Smooth muscle cell of the brain vasculature (primary cell): Measurements from ENCODE around the gene ICAM4.
"Not testable (repeated sequence)": the region's sequence is repeated elsewhere in the genome, so short reads cannot be mapped to it uniquely, and the experiment has no call there.

ENCODE experiments used
- DNase-seq: peaks from one replicate; pipeline ENCODE4 v3.0.0-alpha.2; 2012; ENCODE audit warnings: low read depth, low spot score

The ICAM4 gene

DNA sequence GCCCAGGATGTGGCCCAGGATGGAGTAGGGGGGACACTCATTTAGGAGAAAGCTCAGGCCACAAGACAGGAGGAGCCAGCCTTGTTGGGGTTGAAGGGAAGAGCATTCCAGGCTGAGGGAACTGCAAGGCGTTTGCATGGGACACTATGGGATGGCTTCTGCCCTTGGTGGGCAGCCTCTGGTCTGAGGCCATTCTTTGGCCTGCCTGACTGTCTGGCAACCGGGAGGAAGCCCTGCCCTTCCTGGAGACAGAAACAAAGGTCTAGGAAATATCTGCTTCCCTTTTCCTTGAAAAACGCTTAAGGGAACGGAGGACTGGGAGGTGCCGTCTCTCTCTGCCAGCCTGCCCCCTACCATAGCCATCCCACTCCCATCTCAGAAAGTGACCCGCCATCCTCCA is 18.7 kb upstream of the ICAM4 start:
- no peak for DNase-seq

DNA sequence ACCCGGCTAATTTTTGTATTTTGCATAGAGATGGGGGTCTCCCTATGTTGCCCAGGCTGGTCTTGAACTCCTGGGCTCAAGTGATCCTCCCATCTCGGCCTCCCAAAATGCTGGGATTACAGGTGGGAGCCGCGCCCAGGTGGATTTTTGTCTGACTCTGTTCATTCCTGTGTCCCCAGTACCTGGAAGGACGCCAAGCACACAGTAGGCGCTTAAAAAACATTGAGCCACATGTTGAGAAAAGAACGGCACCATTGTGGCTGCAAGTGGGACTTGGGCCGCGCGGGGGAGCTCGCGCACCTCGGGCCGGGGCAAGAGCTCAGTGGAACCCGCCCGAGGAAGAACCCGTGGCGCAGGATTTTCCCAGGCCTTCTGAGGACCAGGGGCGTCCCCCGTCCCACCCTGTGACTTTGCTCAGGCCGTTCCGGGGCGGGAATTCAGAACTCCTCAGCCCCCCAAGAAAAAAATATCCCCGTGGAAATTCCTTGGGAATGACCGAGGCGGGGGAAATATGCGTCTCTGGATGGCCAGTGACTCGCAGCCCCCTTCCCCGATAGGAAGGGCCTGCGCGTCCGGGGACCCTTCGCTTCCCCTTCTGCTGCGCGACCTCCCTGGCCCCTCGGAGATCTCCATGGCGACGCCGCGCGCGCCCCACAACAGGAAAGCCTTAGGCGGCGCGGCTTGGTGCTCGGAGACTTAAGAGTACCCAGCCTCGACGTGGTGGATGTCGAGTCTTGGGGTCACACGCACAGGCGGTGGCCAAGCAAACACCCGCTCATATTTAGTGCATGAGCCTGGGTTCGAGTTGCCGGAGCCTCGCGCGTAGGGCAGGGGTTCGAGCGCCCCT is 17.2 kb upstream of the ICAM4 start:
- peak; percentile 56 for DNase-seq

DNA sequence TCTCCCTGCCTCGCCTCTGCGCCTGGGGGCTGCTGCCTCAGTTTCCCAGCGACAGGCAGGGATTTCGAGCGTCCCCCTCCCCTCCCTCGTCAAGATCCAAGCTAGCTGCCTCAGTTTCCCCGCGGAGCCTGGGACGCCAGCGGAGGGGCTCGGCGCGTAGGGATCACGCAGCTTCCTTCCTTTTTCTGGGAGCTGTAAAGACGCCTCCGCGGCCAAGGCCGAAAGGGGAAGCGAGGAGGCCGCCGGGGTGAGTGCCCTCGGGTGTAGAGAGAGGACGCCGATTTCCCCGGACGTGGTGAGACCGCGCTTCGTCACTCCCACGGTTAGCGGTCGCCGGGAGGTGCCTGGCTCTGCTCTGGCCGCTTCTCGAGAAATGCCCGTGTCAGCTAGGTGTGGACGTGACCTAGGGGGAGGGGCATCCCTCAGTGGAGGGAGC is 16.6 kb upstream of the ICAM4 start:
- DNase-seq = no peak

DNA sequence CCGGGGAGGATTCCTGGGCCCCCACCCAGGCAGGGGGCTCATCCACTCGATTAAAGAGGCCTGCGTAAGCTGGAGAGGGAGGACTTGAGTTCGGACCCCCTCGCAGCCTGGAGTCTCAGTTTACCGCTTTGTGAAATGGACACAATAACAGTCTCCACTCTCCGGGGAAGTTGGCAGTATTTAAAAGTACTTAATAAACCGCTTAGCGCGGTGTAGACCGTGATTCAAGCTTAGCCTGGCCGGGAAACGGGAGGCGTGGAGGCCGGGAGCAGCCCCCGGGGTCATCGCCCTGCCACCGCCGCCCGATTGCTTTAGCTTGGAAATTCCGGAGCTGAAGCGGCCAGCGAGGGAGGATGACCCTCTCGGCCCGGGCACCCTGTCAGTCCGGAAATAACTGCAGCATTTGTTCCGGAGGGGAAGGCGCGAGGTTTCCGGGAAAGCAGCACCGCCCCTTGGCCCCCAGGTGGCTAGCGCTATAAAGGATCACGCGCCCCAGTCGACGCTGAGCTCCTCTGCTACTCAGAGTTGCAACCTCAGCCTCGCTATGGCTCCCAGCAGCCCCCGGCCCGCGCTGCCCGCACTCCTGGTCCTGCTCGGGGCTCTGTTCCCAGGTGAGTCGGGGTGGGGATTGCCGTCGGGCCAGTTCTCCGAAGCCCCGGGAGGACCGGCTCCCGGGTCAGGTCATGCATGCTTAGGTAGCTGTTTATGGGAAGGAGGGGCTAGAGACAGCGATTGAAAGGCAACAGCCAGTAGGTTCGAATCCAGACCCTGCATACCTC is 15.9 kb upstream of the ICAM4 start, which contains the start of gene ICAM1:
ICAM1 (plus strand) TSS at position 505 of the 779 bp plus-strand sequence; CDS start at position 545, 40 bp downstream.
- DNase-seq = no peak

DNA sequence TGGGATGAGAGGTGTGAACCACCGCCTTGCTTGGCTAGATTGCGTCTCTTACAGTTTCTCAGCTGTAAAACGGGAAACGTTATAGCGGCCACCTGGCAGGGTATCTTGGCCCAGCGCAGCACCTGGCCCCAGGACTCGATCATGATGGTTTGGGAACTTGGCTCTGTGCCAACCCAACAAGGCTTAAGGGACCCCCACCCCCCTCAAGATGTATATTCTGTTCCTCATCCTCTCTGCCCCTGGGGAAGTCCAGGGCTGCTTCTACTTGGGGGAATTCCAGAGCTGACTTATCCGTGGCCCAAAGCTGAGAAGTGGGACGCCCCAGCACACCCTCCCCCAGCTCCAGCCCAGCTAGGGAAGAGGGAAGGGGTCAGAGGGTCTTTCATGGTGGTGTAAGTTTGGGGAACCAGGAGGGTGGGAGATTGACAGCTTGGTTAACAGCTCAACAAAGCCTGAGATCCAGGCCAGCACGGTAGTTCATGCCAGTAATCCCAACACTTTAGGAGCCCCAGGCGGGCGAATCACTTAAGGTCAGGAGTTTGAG is 15.1 kb upstream of the ICAM4 start:
- no peak for DNase-seq

DNA sequence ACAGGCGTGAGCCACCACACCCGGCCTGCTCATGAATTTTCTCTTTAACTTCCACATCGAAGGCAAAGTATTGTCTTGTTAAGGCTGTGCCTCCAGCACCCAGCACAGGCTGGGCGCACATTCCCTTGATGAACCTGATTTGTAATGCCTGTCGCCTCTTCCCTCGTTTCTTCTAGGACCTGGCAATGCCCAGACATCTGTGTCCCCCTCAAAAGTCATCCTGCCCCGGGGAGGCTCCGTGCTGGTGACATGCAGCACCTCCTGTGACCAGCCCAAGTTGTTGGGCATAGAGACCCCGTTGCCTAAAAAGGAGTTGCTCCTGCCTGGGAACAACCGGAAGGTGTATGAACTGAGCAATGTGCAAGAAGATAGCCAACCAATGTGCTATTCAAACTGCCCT is 12.2 kb upstream of the ICAM4 start:
- no peak for DNase-seq

DNA sequence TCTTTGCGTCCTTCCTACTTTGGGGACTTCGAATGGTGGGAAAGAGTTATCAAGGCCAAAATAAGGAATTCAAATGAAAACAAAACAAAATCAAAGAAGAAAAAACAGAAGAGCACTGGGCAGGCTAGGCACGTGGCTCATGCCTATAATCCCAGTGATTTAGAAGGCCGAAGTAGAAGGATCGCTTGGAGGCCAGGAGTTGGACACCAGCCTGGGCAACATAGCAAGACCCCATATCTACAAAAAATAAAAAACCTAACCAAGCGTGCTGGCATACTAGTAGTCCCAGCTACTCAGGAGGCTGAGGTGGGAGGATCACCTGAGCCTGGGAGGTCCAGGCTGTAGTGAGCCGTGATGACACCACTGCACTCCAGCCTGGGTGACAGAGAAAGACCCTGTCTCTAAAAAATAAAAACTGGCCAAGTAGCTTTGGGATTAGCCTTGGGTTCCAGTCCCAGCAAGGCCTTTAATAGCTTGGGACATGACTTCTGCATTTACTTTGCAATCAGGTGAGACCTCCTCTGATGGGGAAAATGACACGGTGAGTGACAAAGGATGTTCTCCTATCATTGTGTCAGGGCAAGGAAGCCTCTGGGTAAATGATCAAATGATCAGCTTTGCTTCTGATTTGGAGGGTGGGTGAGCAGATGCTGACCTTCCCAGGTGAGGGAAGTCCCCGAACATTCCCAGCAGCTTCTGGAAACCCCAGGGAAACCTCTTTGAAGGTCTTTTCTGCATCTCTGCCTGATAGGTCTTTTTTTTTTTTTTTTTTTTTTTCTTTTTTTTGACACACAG is 8.8 kb upstream of the ICAM4 start:
- no peak for DNase-seq

DNA sequence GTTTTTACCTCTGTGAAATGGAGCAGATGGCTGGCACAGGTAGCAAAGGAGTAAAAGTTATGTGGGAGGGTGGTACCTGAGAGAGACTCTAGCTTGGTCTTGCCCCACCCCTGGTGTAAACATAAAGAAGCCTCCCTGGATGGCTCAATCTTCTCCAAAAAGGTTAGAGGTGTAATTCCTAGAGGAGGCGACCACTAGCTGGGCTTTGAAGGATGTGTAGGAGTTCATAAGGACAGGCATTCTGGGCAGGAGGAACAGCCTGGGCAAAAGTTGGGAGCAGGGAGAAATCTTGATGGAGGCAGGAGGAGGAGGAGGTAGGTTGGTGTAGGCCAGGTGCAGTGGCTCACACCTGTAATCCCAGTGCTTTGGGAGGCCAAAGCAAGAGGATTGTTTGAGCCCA is 7.8 kb upstream of the ICAM4 start:
- DNase-seq = no peak

DNA sequence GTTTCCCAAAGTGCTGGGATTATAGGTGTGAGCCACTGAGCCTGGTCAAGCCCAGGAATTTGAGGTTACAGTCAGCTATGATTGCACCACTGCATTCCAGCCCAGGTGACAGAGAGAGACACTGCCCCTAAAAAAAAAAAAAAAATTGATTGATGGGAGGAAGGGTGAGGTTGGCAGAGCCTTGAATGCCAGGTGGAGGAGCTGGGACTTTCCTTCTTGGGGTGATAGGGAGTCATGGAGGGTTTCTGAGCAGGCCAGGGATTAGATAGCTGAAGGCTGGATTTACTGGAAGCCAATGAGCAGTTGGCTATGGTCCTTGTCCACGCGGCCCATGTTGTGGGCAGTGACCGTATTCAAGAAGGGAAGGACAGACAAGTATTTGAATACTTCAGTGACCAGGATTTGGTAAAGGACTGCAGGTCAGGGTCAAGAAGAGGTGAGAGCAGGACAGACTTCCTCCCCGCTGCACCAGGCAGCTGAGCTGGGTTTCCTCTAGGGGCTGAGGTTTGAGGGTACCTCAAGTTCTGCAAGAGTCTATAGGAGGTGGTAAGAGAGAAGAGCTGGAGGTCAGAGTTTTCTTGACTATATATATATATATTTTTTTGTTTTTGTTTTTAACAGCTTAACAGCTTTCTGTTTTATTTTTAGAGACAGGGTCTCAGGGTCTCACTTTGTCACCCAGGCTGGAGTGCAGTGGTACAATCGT is 6.9 kb upstream of the ICAM4 start:
- DNase-seq = no peak

DNA sequence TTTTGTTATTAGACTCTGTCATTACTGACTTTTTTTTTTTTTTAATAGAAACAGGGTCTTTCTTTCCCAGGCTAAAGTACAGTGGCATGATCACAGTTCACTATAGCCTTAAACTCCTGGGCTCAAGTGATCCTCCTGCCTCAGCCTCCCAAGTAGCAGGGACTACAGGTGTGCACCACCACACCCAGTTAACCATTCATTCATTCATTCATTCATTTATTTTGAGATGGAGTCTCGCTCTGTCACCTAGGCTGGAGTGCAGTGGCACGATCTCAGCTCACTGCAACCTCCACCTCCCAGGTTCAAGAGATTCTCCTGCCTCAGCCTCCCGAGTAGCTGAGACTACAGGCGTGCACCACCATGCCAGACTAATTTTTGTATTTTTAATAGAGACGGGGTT is 4.7 kb upstream of the ICAM4 start:
- not testable (repeated sequence) for DNase-seq

DNA sequence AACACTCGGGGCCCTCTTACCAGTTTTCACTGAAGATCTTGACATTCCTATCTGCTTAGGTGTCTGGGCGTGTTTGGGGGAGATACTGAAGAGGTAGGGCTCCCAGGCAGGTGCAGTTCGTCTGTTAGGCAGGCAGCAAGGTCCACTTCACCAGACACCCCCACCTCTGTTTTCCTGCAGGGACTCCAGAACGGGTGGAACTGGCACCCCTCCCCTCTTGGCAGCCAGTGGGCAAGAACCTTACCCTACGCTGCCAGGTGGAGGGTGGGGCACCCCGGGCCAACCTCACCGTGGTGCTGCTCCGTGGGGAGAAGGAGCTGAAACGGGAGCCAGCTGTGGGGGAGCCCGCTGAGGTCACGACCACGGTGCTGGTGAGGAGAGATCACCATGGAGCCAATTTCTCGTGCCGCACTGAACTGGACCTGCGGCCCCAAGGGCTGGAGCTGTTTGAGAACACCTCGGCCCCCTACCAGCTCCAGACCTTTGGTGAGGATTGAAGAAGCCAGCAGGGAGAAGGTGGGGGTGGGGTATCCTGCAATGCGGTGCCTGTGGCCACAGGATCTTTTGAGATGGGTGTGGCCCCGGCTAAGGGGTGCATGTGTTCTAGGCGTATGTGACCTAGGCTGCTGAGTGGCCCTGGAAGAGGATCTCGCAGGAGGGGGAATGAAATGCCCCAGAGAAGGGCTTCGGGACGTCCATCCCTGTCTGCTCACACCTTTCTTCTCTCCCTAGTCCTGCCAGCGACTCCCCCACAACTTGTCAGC is 3.3 kb upstream of the ICAM4 start:
- no peak for DNase-seq

DNA sequence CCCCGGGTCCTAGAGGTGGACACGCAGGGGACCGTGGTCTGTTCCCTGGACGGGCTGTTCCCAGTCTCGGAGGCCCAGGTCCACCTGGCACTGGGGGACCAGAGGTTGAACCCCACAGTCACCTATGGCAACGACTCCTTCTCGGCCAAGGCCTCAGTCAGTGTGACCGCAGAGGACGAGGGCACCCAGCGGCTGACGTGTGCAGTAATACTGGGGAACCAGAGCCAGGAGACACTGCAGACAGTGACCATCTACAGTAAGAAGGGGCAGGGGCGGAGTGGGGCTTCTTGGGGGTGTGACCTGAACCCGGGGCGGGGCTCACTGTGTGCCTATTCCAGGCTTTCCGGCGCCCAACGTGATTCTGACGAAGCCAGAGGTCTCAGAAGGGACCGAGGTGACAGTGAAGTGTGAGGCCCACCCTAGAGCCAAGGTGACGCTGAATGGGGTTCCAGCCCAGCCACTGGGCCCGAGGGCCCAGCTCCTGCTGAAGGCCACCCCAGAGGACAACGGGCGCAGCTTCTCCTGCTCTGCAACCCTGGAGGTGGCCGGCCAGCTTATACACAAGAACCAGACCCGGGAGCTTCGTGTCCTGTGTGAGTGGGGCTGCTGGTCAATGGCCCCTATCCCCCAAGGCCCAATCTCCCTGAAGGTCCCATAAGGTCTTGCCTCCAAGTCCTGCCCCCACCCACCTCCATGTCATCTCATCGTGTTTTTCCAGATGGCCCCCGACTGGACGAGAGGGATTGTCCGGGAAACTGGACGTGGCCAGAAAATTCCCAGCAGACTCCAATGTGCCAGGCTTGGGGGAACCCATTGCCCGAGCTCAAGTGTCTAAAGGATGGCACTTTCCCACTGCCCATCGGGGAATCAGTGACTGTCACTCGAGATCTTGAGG is 2.4 kb upstream of the ICAM4 start:
- no peak for DNase-seq

DNA sequence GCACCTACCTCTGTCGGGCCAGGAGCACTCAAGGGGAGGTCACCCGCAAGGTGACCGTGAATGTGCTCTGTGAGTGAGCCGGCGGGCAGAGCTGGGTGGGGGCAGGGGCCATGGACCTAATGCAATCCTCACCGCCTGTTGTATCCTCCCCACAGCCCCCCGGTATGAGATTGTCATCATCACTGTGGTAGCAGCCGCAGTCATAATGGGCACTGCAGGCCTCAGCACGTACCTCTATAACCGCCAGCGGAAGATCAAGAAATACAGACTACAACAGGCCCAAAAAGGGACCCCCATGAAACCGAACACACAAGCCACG is 1.8 kb upstream of the ICAM4 start:
- DNase-seq = no peak

DNA sequence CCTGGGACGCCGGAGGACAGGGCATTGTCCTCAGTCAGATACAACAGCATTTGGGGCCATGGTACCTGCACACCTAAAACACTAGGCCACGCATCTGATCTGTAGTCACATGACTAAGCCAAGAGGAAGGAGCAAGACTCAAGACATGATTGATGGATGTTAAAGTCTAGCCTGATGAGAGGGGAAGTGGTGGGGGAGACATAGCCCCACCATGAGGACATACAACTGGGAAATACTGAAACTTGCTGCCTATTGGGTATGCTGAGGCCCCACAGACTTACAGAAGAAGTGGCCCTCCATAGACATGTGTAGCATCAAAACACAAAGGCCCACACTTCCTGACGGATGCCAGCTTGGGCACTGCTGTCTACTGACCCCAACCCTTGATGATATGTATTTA is 1.4 kb upstream of the ICAM4 start:
- no peak for DNase-seq

DNA sequence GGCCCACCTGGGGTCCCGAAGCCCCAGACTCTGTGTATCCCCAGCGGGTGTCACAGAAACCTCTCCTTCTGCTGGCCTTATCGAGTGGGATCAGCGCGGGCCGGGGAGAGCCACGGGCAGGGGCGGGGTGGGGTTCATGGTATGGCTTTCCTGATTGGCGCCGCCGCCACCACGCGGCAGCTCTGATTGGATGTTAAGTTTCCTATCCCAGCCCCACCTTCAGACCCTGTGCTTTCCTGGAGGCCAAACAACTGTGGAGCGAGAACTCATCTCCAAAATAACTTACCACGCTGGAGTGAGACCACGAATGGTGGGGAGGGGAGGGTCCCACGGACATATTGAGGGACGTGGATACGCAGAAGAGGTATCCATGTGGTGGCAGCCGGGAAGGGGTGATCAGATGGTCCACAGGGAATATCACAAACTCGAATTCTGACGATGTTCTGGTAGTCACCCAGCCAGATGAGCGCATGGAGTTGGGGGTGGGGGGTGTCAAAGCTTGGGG is 2.0 kb downstream of the ICAM4 start:
- DNase-seq = no peak

DNA sequence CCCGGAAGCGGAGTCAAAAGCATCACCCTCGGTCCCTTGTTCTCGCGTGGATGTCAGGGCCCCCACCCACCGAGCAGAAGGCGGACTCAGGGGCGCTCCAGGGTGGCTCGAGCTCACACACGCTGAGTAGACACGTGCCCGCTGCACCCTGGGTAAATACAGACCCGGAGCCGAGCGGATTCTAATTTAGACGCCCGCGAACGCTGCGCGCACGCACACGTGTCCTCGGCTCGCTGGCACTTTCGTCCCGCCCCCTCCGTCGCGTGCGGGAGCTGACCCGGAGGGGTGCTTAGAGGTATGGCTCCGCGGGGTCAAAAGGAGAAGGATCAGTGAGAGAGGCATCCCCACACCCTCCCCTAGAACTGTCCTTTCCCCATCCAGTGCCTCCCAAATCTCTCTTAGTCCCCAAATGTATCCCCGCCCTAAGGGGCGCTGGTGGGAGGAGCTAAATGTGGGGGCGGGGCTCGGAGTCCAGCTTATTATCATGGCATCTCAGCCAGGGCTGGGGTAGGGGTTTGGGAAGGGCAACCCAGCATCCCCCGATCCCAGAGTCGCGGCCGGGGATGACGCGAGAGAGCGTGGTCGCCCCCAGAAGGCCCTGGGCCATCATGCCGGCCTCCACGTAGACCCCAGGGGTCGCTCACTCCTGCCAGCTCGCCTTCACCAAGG is 2.5 kb downstream of the ICAM4 start:
- DNase-seq = no peak

DNA sequence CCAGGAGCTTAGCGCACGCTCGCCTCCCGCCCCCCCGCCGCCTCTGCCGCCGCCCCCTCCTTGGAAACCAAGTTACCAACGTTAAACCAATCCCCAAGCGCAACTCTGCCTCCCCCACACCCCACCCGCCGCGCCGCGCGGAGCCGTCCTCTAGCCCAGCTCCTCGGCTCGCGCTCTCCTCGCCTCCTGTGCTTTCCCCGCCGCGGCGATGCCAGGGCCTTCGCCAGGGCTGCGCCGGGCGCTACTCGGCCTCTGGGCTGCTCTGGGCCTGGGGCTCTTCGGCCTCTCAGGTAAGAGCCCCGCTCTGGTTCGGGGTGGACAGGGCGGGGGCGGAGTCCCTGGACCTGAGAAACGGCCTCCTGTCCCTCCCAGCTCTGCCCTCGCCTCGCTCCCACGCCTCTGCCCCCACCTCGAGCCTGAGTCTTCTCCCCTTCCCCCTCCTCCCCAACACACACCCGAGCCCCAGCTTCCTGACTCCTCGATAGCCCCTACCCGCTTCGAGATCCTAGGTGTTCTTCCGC is 3.1 kb downstream of the ICAM4 start, which contains the start of gene ICAM5:
ICAM5 (plus strand) TSS at position 117 of the 521 bp plus-strand sequence; CDS start at position 209, 92 bp downstream.
- no peak for DNase-seq

DNA sequence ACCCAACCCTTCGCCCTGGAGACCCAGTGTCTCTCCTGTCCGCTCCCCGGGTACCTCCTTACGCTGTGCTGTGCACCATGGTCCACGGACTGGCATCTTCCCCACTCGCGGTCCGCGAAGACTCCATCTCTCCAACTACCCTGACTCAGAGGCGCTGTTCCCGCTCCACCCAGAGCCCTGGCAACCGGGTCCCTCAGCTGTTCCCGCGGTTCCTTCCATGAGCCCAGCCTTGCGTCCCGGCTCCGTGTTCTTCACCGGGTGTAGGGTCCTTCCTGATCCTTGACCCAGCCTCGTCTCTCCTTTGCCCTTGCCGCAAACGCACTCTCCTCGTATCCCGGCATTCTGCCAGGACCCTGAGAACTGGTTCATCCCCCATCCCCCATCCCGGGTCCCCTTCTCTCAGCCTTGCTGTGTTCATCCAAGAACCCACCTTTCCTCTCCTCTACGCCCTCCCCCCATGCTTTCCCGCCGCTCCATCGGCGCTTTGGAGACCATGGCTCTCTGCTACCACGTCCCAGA is 3.7 kb downstream of the ICAM4 start:
- DNase-seq = no peak
